ENCODE results near the gene KCNH1. TPM values are rescaled to one million over a fixed set of nuclear protein-coding genes. Genes with fewer than 3 reads are reported as not detected.

KCNH1 gene
- polyA plus RNA-seq, 1 donor: 0.25 TPM

GRCh38 chr1:210635108-210635507 lies 498.8 kb downstream of the KCNH1 start:
- Histone ChIP-seq H3K4me1 (ENCODE audit: control insufficient read depth, insufficient read depth, low read length) (no peaks in the 10 kb centered on the region), H3K36me3 (ENCODE audit: control insufficient read depth, insufficient read depth, low read length) (no peaks in the 10 kb centered on the region), H3K4me3 (ENCODE audit: low read length) (no peak overlapping the region), H3K27ac (ENCODE audit: low read length) (no peak overlapping the region), H3K27me3 (ENCODE audit: control insufficient read depth, insufficient read depth, low read length) (no peaks in the 10 kb centered on the region), H3K9me3 (ENCODE audit: control insufficient read depth, low read depth, low read length) (no peaks in the 10 kb centered on the region)
- WGBS (ENCODE audit: insufficient coverage, low lambda C conversion rate): 100% methylated on average over 1 of the region's 2 CpGs
- DNase-seq: no peak

- no CpG with 5 or more reads among the region's 6 CpGs for WGBS (ENCODE audit: insufficient coverage, low lambda C conversion rate)
- no peaks in the 10 kb centered on the region for H3K9me3 ChIP-seq (ENCODE audit: control insufficient read depth, low read depth, low read length)
- no peak for DNase-seq
- no peak overlapping the region for H3K4me3 ChIP-seq (ENCODE audit: low read length)
- H3K36me3 ChIP-seq (ENCODE audit: control insufficient read depth, insufficient read depth, low read length): no peaks in the 10 kb centered on the region
- H3K27ac ChIP-seq (ENCODE audit: low read length): no peak overlapping the region
- H3K4me1 ChIP-seq (ENCODE audit: control insufficient read depth, insufficient read depth, low read length): no peaks in the 10 kb centered on the region
- H3K27me3 ChIP-seq (ENCODE audit: control insufficient read depth, insufficient read depth, low read length): no peaks in the 10 kb centered on the region
Observed at GRCh38 chr1:210633636-210634035, 500.3 kb downstream of the KCNH1 start.

DNA sequence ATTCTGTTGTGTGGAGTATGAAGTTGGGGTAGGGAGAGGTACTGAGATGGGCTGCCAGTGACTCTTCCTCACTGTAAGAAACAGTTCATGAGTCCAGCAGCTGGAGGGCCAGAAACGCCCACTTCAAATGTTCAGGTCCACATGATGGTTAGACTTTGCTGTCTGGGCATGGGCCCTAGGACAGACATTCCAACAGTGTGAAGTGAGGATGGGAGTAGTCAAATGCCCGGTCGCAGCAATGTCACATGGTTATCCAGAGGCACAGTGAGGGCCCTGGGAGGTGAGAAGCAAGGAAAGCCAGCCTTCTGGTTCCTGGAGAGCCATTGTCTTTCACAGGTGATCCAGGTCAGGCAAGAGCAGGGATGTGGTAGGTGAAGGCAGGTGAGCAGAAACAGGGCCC lies 500.8 kb downstream of the KCNH1 start:
- Histone ChIP-seq H3K27ac (ENCODE audit: low read length) (no peak overlapping the region), H3K4me1 (ENCODE audit: control insufficient read depth, insufficient read depth, low read length) (no peaks in the 10 kb centered on the region), H3K27me3 (ENCODE audit: control insufficient read depth, insufficient read depth, low read length) (no peaks in the 10 kb centered on the region), H3K36me3 (ENCODE audit: control insufficient read depth, insufficient read depth, low read length) (no peaks in the 10 kb centered on the region), H3K9me3 (ENCODE audit: control insufficient read depth, low read depth, low read length) (no peaks in the 10 kb centered on the region), H3K4me3 (ENCODE audit: low read length) (no peak overlapping the region)
- WGBS (ENCODE audit: insufficient coverage, low lambda C conversion rate): no CpG with 5 or more reads among the region's 3 CpGs
- no peak for DNase-seq

DNA sequence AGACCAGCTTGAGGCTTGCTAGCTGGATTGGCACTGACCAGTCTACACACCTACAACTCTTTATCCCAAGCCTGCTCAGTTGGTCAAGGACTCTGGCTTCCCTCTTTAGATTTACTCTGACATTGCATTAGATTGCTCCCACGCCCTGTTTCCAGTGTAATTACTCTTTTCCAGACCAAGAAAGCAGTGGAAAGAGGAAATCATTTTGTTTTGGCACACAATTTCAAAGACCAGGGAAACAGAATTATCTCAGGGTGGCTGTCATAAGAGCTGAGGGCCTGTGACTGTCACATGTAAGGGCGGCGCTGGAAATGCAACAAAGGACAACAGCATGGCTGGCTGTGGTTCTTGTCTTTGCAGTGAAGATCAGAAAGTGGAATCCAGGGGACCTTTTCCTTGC lies 502.5 kb downstream of the KCNH1 start:
- WGBS (ENCODE audit: insufficient coverage, low lambda C conversion rate): no CpG with 5 or more reads among the region's 3 CpGs
- H3K36me3 ChIP-seq (ENCODE audit: control insufficient read depth, insufficient read depth, low read length): no peaks in the 10 kb centered on the region
- no peaks in the 10 kb centered on the region for H3K9me3 ChIP-seq (ENCODE audit: control insufficient read depth, low read depth, low read length)
- no peaks in the 10 kb centered on the region for H3K27me3 ChIP-seq (ENCODE audit: control insufficient read depth, insufficient read depth, low read length)
- H3K27ac ChIP-seq (ENCODE audit: low read length): no peak overlapping the region
- no peak overlapping the region for H3K4me3 ChIP-seq (ENCODE audit: low read length)
- DNase-seq: peak in 1 of 2 donors; percentile 36
- H3K4me1 ChIP-seq (ENCODE audit: control insufficient read depth, insufficient read depth, low read length): no peaks in the 10 kb centered on the region

- no peaks in the 10 kb centered on the region for H3K4me1 ChIP-seq (ENCODE audit: control insufficient read depth, insufficient read depth, low read length)
- 100% methylated on average over 1 of the region's 2 CpGs for WGBS (ENCODE audit: insufficient coverage, low lambda C conversion rate)
- H3K27me3 ChIP-seq (ENCODE audit: control insufficient read depth, insufficient read depth, low read length): no peaks in the 10 kb centered on the region
- no peak for DNase-seq
- H3K27ac ChIP-seq (ENCODE audit: low read length): no peak overlapping the region
- H3K36me3 ChIP-seq (ENCODE audit: control insufficient read depth, insufficient read depth, low read length): no peaks in the 10 kb centered on the region
- H3K4me3 ChIP-seq (ENCODE audit: low read length): no peak overlapping the region
- no peaks in the 10 kb centered on the region for H3K9me3 ChIP-seq (ENCODE audit: control insufficient read depth, low read depth, low read length)
Observed at GRCh38 chr1:210629276-210629675, 504.7 kb downstream of the KCNH1 start.

DNA sequence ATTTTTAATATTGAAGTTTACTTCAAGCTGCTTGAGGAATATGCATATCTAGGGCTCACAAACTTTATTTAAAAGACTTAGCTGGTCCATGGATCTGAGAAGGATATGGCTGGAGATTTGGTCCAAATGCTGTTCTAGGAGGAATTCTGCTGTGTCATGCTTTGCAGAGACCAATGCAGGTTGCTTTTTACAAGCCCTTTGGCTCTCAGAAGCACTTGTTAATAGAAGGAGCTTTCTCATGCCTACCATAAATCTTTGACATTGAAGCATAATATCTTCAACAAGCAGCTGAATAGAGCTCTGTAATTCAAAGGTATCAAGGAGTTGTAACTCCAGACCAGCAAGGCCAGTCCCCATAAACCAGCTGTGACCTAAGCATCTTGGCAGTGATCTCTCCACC lies 506.2 kb downstream of the KCNH1 start:
- no peaks in the 10 kb centered on the region for H3K27me3 ChIP-seq (ENCODE audit: control insufficient read depth, insufficient read depth, low read length)
- no peaks in the 10 kb centered on the region for H3K9me3 ChIP-seq (ENCODE audit: control insufficient read depth, low read depth, low read length)
- no peak overlapping the region for H3K4me3 ChIP-seq (ENCODE audit: low read length)
- H3K36me3 ChIP-seq (ENCODE audit: control insufficient read depth, insufficient read depth, low read length): no peaks in the 10 kb centered on the region
- no peak for DNase-seq
- H3K27ac ChIP-seq (ENCODE audit: low read length): no peak overlapping the region
- H3K4me1 ChIP-seq (ENCODE audit: control insufficient read depth, insufficient read depth, low read length): no peaks in the 10 kb centered on the region

Other genes starting within 250 kb of the KCNH1 start
- gene RCOR3, start 125.2 kb upstream of the KCNH1 start, polyA plus RNA-seq: 70.0 TPM
- 26.1 TPM for gene TRAF5, start 192.7 kb upstream of the KCNH1 start, polyA plus RNA-seq

Measured in large intestine (tissue), 3 donors.